Measurements from ENCODE around the gene TRIM9. TPM values are rescaled to one million over a fixed set of nuclear protein-coding genes. Genes with fewer than 3 reads are reported as not detected.
A peak's percentile ranks its signal among the peaks of the same experiment; 100 is the strongest.
"Not testable (repeated sequence)": the region's sequence is repeated elsewhere in the genome, so short reads cannot be mapped to it uniquely, and the experiment has no call there.

Gene TRIM9
- total RNA-seq, 1 donor from 2014 or later: 2.2 TPM

DNA sequence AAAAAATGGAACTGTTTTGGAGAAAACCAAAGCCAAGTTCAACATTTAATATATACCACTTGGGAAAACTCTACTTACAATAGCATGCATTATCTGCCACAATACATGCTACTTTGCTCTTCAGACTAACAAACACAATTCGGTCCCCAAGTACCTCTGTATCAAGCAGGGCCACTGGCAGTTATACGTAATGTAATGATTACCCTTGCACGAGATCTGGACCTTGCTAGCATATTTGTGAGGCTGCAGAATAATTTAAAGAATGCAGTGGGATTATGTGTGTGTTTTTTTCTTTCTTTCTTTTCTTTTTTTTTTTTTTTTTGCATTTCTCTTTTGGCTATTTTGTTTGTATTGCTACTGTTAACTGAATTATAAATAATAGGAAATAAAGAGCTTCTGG, 127.8 kb downstream of the TRIM9 start:
- Histone ChIP-seq H3K27ac (no peak overlapping the region), H3K27me3 (no peaks in the 10 kb centered on the region), H3K9me3 (no peaks in the 10 kb centered on the region), H3K4me1 (peaks cover 14% of the 10 kb centered on the region), H3K36me3 (no peaks in the 10 kb centered on the region), H3K4me3 (no peak overlapping the region)
- intact Hi-C loops (cut with DNase I): no loop called here
- DNase-seq (ENCODE audit: extremely low spot score in 2 of 2): no peak
- TF ChIP-seq POLR2AphosphoS5 (IDR thresholded peaks at IDR 0.05; ENCODE audit: insufficient read depth in 1 of 2, low read depth in 1 of 2): no peak
- no peak for TF ChIP-seq POLR2A (IDR thresholded peaks at IDR 0.05)
- TF ChIP-seq, protein P1, sequence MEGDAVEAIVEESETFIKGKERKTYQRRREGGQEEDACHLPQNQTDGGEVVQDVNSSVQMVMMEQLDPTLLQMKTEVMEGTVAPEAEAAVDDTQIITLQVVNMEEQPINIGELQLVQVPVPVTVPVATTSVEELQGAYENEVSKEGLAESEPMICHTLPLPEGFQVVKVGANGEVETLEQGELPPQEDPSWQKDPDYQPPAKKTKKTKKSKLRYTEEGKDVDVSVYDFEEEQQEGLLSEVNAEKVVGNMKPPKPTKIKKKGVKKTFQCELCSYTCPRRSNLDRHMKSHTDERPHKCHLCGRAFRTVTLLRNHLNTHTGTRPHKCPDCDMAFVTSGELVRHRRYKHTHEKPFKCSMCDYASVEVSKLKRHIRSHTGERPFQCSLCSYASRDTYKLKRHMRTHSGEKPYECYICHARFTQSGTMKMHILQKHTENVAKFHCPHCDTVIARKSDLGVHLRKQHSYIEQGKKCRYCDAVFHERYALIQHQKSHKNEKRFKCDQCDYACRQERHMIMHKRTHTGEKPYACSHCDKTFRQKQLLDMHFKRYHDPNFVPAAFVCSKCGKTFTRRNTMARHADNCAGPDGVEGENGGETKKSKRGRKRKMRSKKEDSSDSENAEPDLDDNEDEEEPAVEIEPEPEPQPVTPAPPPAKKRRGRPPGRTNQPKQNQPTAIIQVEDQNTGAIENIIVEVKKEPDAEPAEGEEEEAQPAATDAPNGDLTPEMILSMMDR (IDR thresholded peaks at IDR 0.05): no peak

DNA sequence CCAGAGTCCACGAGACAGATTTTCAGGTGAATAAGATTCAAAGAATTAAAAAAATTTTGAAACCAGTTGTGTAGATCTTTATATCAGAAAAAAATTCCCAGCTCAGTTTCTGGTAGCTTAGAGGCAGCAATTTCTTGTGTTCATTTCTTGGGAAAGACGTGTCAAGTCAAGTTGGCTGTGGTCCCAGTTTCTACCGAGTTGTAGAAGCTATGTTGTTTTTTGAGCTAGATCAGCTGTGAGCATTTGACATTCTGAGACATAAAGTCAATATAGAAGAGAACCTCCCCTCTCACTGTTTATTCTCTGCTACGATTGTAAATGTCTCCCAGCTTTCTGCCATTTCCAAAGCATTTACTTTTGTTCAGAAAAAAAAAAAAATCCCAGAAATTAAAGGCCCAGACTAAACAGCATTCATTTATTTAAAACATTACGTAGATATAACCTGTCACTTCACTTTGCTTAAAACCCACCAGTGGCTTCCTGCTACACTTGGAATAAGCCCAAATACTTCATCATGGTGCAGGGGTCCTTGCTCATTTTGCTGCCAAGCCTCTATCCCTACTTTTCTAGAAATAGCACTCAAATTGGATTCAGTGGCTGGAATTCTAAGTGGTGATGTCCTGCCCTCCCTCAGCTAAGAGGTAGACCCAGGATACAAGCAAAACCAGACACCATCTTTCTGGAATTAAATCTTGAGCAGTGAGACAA, 130.1 kb downstream of the TRIM9 start:
- TF ChIP-seq, protein P1 (IDR thresholded peaks at IDR 0.05): no peak
- TF ChIP-seq POLR2AphosphoS5 (IDR thresholded peaks at IDR 0.05; ENCODE audit: insufficient read depth in 1 of 2, low read depth in 1 of 2): peak in 1 of 2 donors; percentile 42
- H3K4me3 ChIP-seq: no peak overlapping the region
- no peak for DNase-seq (ENCODE audit: extremely low spot score in 2 of 2)
- peaks cover 22% of the 10 kb centered on the region for H3K4me1 ChIP-seq
- no peaks in the 10 kb centered on the region for H3K9me3 ChIP-seq
- H3K27me3 ChIP-seq: no peaks in the 10 kb centered on the region
- no peaks in the 10 kb centered on the region for H3K36me3 ChIP-seq
- intact Hi-C loops (cut with DNase I): no loop called here
- peak overlapping the region; percentile 56 for H3K27ac ChIP-seq

DNA sequence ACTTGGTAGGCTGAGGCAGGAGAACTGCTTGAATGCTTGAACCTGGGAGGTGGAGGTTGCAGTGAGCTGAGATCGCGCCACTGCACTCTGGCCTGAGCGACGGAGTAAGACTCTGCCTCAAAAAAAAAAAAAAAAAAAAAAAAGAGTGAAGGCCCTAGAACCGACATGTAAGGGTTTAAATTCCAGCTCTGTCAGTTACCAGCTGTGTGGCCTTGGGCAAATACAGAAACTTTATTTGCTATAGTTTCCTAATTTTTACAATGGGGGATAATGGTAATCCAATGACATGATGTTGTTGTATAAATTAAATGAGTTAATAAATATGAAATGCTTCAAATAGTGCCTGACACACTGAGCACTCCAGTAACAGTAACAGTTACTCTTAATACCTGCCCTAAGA, 131.0 kb downstream of the TRIM9 start:
- H3K9me3 ChIP-seq: no peaks in the 10 kb centered on the region
- H3K36me3 ChIP-seq: no peaks in the 10 kb centered on the region
- H3K27ac ChIP-seq: no peak overlapping the region
- H3K4me3 ChIP-seq: no peak overlapping the region
- TF ChIP-seq POLR2AphosphoS5 (IDR thresholded peaks at IDR 0.05; ENCODE audit: insufficient read depth in 1 of 2, low read depth in 1 of 2): no peak
- TF ChIP-seq, protein P1 (IDR thresholded peaks at IDR 0.05): no peak
- H3K4me1 ChIP-seq: peaks cover 22% of the 10 kb centered on the region
- DNase-seq (ENCODE audit: extremely low spot score in 2 of 2): no peak
- no peaks in the 10 kb centered on the region for H3K27me3 ChIP-seq
- intact Hi-C loops (cut with DNase I): no loop called here

DNA sequence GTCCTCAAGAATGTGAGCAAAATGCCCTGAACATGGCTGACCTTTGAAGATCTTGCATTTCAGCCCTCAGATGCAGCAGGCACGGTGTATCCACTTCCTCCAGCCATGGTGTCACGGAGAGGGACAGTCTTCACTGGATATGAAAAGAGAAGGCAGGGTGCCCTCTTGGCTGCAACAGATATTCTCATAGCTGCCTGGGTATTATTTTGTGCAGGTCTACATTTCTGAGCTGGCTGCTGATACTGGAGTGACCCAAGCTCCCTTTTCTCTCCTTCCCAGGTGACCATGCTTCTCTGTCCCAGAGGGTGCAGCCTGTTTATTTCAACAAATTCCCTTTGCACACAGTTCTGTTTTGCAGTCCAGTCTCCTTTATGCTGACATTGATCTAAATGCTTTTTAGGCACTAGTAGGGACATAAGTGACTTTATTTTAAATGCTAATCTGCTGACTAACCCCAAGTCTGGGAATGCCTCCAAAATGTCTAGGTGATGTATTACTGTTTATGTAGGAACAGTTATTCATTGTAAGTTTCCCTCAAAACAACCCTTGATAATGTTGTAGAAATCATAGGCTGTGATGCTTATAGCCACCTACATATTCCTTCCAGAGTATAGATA, 133.2 kb downstream of the TRIM9 start:
- intact Hi-C loops (cut with DNase I): no loop called here
- Histone ChIP-seq H3K4me3 (no peak overlapping the region), H3K27me3 (no peaks in the 10 kb centered on the region), H3K36me3 (no peaks in the 10 kb centered on the region), H3K9me3 (no peaks in the 10 kb centered on the region), H3K27ac (peak overlapping the region; percentile 30), H3K4me1 (peaks cover 22% of the 10 kb centered on the region)
- no peak for TF ChIP-seq POLR2A (IDR thresholded peaks at IDR 0.05)
- TF ChIP-seq, protein P1 (IDR thresholded peaks at IDR 0.05): no peak
- peak in 1 of 2 donors; percentile 34 for TF ChIP-seq POLR2AphosphoS5 (IDR thresholded peaks at IDR 0.05; ENCODE audit: insufficient read depth in 1 of 2, low read depth in 1 of 2)
- no peak for DNase-seq (ENCODE audit: extremely low spot score in 2 of 2)

DNA sequence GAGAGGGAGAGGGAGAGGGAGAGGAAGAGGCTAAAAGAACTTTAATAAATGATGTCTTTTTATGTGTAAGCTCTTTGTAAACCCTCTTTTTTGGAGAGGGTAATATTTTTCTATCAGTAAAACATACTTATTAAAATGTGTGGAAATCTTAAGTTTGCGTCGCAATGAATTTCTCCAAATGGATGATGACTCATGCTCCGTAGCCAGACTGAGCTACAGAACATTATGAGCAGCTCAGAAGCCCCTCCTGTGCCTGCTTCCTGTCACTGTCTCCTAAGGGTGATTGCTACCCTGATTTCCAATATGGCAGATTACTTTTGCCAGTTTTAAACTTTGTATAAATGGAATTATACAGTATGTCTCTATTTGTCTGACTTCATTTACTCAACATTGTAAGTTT, 137.6 kb downstream of the TRIM9 start:
- H3K9me3 ChIP-seq: no peaks in the 10 kb centered on the region
- peaks cover 21% of the 10 kb centered on the region for H3K4me1 ChIP-seq
- no peak overlapping the region for H3K4me3 ChIP-seq
- TF ChIP-seq, protein P1 (IDR thresholded peaks at IDR 0.05): no peak
- no peaks in the 10 kb centered on the region for H3K27me3 ChIP-seq
- intact Hi-C loops (cut with DNase I): no loop called here
- DNase-seq (ENCODE audit: extremely low spot score in 2 of 2): peak in 1 of 2 donors; percentile 49
- no peak overlapping the region for H3K27ac ChIP-seq
- H3K36me3 ChIP-seq: no peaks in the 10 kb centered on the region

DNA sequence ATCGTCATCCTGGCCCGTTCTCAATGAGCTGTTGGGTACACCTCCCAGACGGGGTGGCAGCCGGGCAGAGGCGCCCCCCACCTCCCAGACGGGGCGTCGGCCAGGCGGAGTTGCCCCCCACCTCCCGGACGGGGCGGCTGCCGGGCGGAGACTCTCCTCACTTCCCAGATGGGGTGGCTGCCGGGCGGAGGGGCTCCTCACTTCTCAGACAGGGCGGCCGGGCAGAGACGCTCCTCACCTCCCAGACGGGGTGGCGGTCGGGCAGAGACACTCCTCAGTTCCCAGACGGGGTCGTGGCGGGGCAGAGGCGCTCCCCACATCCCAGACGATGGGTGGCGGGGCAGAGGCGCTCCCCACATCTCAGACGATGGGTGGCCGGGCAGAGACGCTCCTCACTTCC, 138.5 kb downstream of the TRIM9 start:
- H3K4me3 ChIP-seq; H3K36me3 ChIP-seq; DNase-seq (ENCODE audit: extremely low spot score in 2 of 2); H3K27me3 ChIP-seq; H3K27ac ChIP-seq; H3K9me3 ChIP-seq; intact Hi-C loops (cut with DNase I): not testable (repeated sequence)
- H3K4me1 ChIP-seq: peaks cover 12% of the 10 kb centered on the region

Measured in vagina (tissue), 2 donors.